ENCODE results near the gene ITGB3. TPM values are rescaled to one million over a fixed set of nuclear protein-coding genes. Genes with fewer than 3 reads are reported as not detected.

Gene ITGB3
- total and polyA plus RNA-seq, 9 of the 15 experiments (the other 6 are each of a cell fraction or from before 2014, with no cell fraction given) = 0.08 to 2.6 (median 0.62) TPM; not detected in 1

DNA sequence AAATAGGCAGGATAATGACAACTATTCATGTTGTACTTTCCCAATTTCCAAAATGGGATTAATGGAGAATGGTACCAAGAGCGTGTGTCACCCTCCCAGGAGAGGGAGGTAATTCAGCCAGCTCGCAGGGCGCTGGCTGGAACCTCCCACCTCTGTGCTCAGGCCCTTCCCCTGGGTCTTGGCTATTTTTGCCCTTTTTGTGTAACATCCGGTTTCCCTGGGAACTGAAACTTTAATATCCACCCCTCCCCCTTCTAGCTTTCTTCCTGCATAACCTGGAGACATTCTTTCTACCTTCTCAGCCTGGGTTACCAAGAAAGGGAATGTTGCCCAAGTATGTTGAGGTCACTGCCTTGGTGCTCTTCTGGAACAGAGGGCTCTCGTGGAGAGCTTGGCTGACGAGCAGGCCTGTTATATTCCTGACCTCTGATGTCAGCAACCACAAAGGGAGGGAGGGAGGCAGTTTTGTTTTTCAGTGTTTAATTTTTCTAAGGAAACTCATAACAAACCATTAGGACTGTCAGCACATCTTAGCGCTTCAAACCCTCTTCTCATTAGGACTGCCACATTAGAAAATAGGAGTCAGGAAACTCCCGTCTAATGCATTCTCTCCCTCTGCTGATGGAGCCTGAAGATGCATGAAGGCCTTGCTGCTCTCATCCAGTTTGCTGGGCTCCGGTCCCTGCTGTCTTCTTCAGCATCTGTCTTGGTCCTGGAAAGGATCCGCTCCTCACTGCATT is 25.6 kb downstream of the ITGB3 start (continued):
- TF ChIP-seq, protein P1, sequence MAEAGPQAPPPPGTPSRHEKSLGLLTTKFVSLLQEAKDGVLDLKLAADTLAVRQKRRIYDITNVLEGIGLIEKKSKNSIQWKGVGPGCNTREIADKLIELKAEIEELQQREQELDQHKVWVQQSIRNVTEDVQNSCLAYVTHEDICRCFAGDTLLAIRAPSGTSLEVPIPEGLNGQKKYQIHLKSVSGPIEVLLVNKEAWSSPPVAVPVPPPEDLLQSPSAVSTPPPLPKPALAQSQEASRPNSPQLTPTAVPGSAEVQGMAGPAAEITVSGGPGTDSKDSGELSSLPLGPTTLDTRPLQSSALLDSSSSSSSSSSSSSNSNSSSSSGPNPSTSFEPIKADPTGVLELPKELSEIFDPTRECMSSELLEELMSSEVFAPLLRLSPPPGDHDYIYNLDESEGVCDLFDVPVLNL (CRISPR knock-in tag; IDR thresholded peaks at IDR 0.05; ENCODE audit: low read depth) = no peak
- TF ChIP-seq MYBL2 (IDR thresholded peaks at IDR 0.05; ENCODE audit: low read depth) = no peak
- no peak for TF ChIP-seq MYBL2 (CRISPR knock-in tag; IDR thresholded peaks at IDR 0.05; ENCODE audit: borderline replicate concordance)
- TF ChIP-seq, protein P2, sequence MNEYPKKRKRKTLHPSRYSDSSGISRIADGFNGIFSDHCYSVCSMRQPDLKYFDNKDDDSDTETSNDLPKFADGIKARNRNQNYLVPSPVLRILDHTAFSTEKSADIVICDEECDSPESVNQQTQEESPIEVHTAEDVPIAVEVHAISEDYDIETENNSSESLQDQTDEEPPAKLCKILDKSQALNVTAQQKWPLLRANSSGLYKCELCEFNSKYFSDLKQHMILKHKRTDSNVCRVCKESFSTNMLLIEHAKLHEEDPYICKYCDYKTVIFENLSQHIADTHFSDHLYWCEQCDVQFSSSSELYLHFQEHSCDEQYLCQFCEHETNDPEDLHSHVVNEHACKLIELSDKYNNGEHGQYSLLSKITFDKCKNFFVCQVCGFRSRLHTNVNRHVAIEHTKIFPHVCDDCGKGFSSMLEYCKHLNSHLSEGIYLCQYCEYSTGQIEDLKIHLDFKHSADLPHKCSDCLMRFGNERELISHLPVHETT (CRISPR knock-in tag; conservative IDR thresholded peaks at IDR 0.05 in 1 of 2, IDR thresholded peaks at IDR 0.05 in 1 of 2) = peak in 1 of 2 experiments; percentile 59; a peak in 2 of 4 replicates
- TF ChIP-seq TCF7L2 (IDR thresholded peaks at IDR 0.05; ENCODE audit: low read depth, low read length) = no peak
- TF ChIP-seq CBX2 (IDR thresholded peaks at IDR 0.05; ENCODE audit: insufficient read depth, low read length, poor library complexity, severe bottlenecking) = no peak
- TF ChIP-seq SPI1 (IDR thresholded peaks at IDR 0.05; ENCODE audit: borderline replicate concordance, low read depth, low read length) = no peak
- TF ChIP-seq RAD51 (IDR thresholded peaks at IDR 0.05; ENCODE audit: borderline replicate concordance, low read depth) = no peak
- no peak for TF ChIP-seq RBM34 (IDR thresholded peaks at IDR 0.05; ENCODE audit: borderline replicate concordance, insufficient read depth, low read length)
- TF ChIP-seq SETDB1 (IDR thresholded peaks at IDR 0.05; ENCODE audit: low read length) = no peak
- TF ChIP-seq, protein P3, sequence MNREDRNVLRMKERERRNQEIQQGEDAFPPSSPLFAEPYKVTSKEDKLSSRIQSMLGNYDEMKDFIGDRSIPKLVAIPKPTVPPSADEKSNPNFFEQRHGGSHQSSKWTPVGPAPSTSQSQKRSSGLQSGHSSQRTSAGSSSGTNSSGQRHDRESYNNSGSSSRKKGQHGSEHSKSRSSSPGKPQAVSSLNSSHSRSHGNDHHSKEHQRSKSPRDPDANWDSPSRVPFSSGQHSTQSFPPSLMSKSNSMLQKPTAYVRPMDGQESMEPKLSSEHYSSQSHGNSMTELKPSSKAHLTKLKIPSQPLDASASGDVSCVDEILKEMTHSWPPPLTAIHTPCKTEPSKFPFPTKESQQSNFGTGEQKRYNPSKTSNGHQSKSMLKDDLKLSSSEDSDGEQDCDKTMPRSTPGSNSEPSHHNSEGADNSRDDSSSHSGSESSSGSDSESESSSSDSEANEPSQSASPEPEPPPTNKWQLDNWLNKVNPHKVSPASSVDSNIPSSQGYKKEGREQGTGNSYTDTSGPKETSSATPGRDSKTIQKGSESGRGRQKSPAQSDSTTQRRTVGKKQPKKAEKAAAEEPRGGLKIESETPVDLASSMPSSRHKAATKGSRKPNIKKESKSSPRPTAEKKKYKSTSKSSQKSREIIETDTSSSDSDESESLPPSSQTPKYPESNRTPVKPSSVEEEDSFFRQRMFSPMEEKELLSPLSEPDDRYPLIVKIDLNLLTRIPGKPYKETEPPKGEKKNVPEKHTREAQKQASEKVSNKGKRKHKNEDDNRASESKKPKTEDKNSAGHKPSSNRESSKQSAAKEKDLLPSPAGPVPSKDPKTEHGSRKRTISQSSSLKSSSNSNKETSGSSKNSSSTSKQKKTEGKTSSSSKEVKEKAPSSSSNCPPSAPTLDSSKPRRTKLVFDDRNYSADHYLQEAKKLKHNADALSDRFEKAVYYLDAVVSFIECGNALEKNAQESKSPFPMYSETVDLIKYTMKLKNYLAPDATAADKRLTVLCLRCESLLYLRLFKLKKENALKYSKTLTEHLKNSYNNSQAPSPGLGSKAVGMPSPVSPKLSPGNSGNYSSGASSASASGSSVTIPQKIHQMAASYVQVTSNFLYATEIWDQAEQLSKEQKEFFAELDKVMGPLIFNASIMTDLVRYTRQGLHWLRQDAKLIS (CRISPR knock-in tag; IDR thresholded peaks at IDR 0.05) = 0 out of 2 replicates have a peak, but pooled peaks have one; percentile 28
- no peak for TF ChIP-seq BHLHE40 (IDR thresholded peaks at IDR 0.05; ENCODE audit: low read length)
- TF ChIP-seq RBFOX2 (IDR thresholded peaks at IDR 0.05; ENCODE audit: low read depth, low read length) = no peak
- TF ChIP-seq, protein P4, sequence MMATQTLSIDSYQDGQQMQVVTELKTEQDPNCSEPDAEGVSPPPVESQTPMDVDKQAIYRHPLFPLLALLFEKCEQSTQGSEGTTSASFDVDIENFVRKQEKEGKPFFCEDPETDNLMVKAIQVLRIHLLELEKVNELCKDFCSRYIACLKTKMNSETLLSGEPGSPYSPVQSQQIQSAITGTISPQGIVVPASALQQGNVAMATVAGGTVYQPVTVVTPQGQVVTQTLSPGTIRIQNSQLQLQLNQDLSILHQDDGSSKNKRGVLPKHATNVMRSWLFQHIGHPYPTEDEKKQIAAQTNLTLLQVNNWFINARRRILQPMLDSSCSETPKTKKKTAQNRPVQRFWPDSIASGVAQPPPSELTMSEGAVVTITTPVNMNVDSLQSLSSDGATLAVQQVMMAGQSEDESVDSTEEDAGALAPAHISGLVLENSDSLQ (IDR thresholded peaks at IDR 0.05) = 0 out of 2 replicates have a peak, but pooled peaks have one; percentile 18
- TF ChIP-seq, protein P5, sequence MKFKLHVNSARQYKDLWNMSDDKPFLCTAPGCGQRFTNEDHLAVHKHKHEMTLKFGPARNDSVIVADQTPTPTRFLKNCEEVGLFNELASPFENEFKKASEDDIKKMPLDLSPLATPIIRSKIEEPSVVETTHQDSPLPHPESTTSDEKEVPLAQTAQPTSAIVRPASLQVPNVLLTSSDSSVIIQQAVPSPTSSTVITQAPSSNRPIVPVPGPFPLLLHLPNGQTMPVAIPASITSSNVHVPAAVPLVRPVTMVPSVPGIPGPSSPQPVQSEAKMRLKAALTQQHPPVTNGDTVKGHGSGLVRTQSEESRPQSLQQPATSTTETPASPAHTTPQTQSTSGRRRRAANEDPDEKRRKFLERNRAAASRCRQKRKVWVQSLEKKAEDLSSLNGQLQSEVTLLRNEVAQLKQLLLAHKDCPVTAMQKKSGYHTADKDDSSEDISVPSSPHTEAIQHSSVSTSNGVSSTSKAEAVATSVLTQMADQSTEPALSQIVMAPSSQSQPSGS (CRISPR knock-in tag; IDR thresholded peaks at IDR 0.05) = no peak
- TF ChIP-seq MEF2D (tag; conservative IDR thresholded peaks at IDR 0.05; ENCODE audit: low read depth) = peak; percentile 90
- no peak for TF ChIP-seq PHF21A (IDR thresholded peaks at IDR 0.05; ENCODE audit: borderline replicate concordance, low read depth)
- TF ChIP-seq COPS2 (conservative IDR thresholded peaks at IDR 0.05) = no peak
